HepG2 (cell line): ENCODE measurements around the gene SKP1. TPM values are rescaled to one million over a fixed set of nuclear protein-coding genes. Genes with fewer than 3 reads are reported as not detected.
A peak's percentile ranks its signal among the peaks of the same experiment; 100 is the strongest.

Experiments
- DMTF1 ChIP-seq: sonication (generic); formaldehyde crosslinking; IDR thresholded peaks from 2 replicates; pipeline ENCODE4 v1.4.0; 2020; ENCODE audit warnings: mild to moderate bottlenecking, missing genetic modification reagents
- KLF11 ChIP-seq: IDR thresholded peaks from 2 replicates; pipeline ENCODE4 v1.6.1; 2016; ENCODE audit warnings: missing compliant biosample characterization
- MATR3 ChIP-seq: sonication (generic); formaldehyde crosslinking; IDR thresholded peaks from 2 replicates; pipeline ENCODE4 v1.4.0; 2020; ENCODE audit warnings: missing genetic modification reagents
- MIXL1 ChIP-seq: IDR thresholded peaks from 2 replicates; pipeline ENCODE4 v1.6.1; 2016
- POGK ChIP-seq: sonication (generic); formaldehyde crosslinking; conservative IDR thresholded peaks from 2 replicates; pipeline ENCODE4 v1.8.0; 2022; ENCODE audit warnings: mild to moderate bottlenecking, moderate library complexity, missing genetic modification reagents
- REL ChIP-seq: sonication (generic); formaldehyde crosslinking; conservative IDR thresholded peaks from 2 replicates; pipeline ENCODE4 v1.8.0; 2022; ENCODE audit warnings: mild to moderate bottlenecking, missing genetic modification reagents, moderate library complexity
- SATB2 ChIP-seq: sonication (generic); formaldehyde crosslinking; IDR thresholded peaks from 2 replicates; pipeline ENCODE4 v1.5.0; 2020; ENCODE audit warnings: missing genetic modification reagents
- SMC3 ChIP-seq: IDR thresholded peaks from 2 replicates; pipeline ENCODE4 v1.6.1; 2011; ENCODE audit warnings: low read length, improper control_type of control experiment
- SRF ChIP-seq: IDR thresholded peaks from 2 replicates; pipeline ENCODE4 v1.6.1; 2011; ENCODE audit warnings: mild to moderate bottlenecking, low read depth, low read length, moderate library complexity
- SSRP1 ChIP-seq: IDR thresholded peaks from 2 replicates; pipeline ENCODE4 v1.6.1; 2016; ENCODE audit warnings: control low read depth
- TBP ChIP-seq: sonication (generic); formaldehyde crosslinking; IDR thresholded peaks from 2 replicates; pipeline ENCODE4 v1.5.0; 2020; ENCODE audit warnings: missing genetic modification reagents
- WIZ ChIP-seq: sonication (generic); formaldehyde crosslinking; IDR thresholded peaks from 2 replicates; pipeline ENCODE4 v1.5.1; 2020; ENCODE audit warnings: mild to moderate bottlenecking, missing genetic modification reagents
- ZHX1 ChIP-seq: sonication (generic); formaldehyde crosslinking; IDR thresholded peaks from 2 replicates; pipeline ENCODE4 v1.8.1; 2022; ENCODE audit warnings: low read depth, mild to moderate bottlenecking, missing genetic modification reagents
- ZNF12 ChIP-seq: sonication (generic); formaldehyde crosslinking; IDR thresholded peaks from 2 replicates; pipeline ENCODE4 v1.5.0; 2020; ENCODE audit warnings: missing genetic modification reagents
- ZNF121 ChIP-seq: sonication (generic); formaldehyde crosslinking; IDR thresholded peaks from 2 replicates; pipeline ENCODE4 v1.5.0; 2020; ENCODE audit warnings: mild to moderate bottlenecking, missing genetic modification reagents
- ZNF30 ChIP-seq: sonication (generic); formaldehyde crosslinking; IDR thresholded peaks from 2 replicates; pipeline ENCODE4 v1.5.0; 2020; ENCODE audit warnings: mild to moderate bottlenecking, missing genetic modification reagents
- ZNF468 ChIP-seq: sonication (generic); formaldehyde crosslinking; IDR thresholded peaks from 2 replicates; pipeline ENCODE4 v1.8.0; 2022; ENCODE audit warnings: mild to moderate bottlenecking, moderate library complexity, missing genetic modification reagents
- ZNF597 ChIP-seq: sonication (generic); formaldehyde crosslinking; IDR thresholded peaks from 2 replicates; pipeline ENCODE4 v1.5.0; 2020; ENCODE audit warnings: missing genetic modification reagents
- ZNF710 ChIP-seq: sonication (generic); formaldehyde crosslinking; IDR thresholded peaks from 2 replicates; pipeline ENCODE4 v1.5.0; 2020; ENCODE audit warnings: mild to moderate bottlenecking, missing genetic modification reagents, borderline replicate concordance
- ZNF792 ChIP-seq: IDR thresholded peaks from 2 replicates; pipeline ENCODE4 v1.6.1; 2016
- polyA plus RNA-seq, 8 experiments: library from polyadenylated mRNA; depleted of rRNA in 3 of 8; stranded (reverse) in 7 of 8; unstranded in 1 of 8; fragments of >200 nt; fragmentation: Illumina TruSeq in 4 of 8; extraction: Trizol in 4 of 8; gene quantifications; 2 replicates each; pipeline versions ENCODE4 v1.2.1 to v1.2.3, GENCODE V29; 2011 to 2016; ENCODE audit warnings: low read depth in 4 of 8, missing spikeins in 1 of 8, mixed read lengths in 1 of 8; ENCODE audit not compliant: insufficient read depth in 1 of 8
- total RNA-seq, 5 experiments: library from RNA; depleted of rRNA; stranded (reverse); fragments of >200 nt; fragmentation: Illumina TruSeq; extraction: Trizol; gene quantifications; 2 replicates each; pipeline ENCODE4 v1.2.3, GENCODE V29; 2016; ENCODE audit warnings: low read depth in 1 of 5

Gene SKP1
- total and polyA plus RNA-seq, 2 of the 13 experiments (the other 11 are each of a cell fraction or from before 2014, with no cell fraction given): 134 to 340 TPM

GRCh38 chr5:134177369-134178095 lies 782 bp upstream of the SKP1 start (continued):
- TF ChIP-seq ZNF710 (CRISPR knock-in tag) (no peak), TBP (no peak), KLF11 (CRISPR knock-in tag) (no peak), ZNF792 (CRISPR knock-in tag) (no peak), SMC3 (no peak), ZNF121 (CRISPR knock-in tag) (0 out of 2 replicates have a peak, but pooled peaks have one; percentile 14), ZNF12 (CRISPR knock-in tag) (no peak), ZNF597 (CRISPR knock-in tag) (no peak), ZNF468 (CRISPR knock-in tag) (no peak), DMTF1 (CRISPR knock-in tag) (no peak), MIXL1 (CRISPR knock-in tag) (no peak), REL (CRISPR knock-in tag) (no peak), SSRP1 (peak; percentile 66; the same call in 1 of the 2 replicates), POGK (CRISPR knock-in tag) (0 out of 2 replicates have a peak, but pooled peaks have one; percentile 55), SRF (no peak), SATB2 (CRISPR knock-in tag) (no peak), ZHX1 (CRISPR knock-in tag) (no peak), WIZ (CRISPR knock-in tag) (no peak), ZNF30 (CRISPR knock-in tag) (no peak), MATR3 (no peak)
